HUDEP-2 (cell line): ENCODE measurements around the gene NR6A1.

Source experiments
- DNase-seq, 76 experiments: peaks; one replicate each; lab custom pipeline; 2025; ENCODE audit not compliant: unreplicated experiment in 76 of 76; lab: John Stamatoyannopoulos, UW

The NR6A1 gene

DNA sequence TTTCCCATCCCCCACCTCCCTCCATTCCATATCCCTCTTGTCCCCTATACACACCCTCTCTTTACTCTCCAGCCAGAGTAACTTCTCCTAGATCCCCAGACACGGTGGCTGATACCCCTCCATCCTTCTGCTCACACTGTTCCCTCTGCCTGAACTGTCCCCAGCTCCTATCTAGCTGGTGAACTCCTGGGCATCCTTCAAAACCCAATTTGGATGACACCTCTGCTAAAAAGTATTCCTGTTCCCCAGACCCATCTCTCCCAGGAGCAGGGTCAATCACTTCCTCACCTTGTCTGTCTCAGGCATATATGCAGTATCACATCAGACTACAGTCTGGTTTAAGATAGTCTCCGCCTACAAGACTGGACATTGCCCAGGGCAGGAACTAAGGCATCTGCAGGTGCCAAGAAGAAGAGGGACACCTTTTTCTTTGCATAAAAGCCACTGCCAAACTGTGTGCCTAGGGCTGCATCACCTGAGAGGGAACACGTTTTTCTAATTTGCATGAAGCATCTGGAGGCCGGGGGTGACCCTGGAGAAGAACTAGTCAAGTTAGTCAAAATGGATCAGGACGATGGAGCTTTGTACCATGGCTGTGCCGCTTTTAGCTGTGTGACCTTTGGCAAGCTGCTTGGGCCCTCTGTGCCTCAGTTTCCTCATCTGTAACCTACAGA, 291.0 kb downstream of the NR6A1 start:
- no peak for DNase-seq

DNA sequence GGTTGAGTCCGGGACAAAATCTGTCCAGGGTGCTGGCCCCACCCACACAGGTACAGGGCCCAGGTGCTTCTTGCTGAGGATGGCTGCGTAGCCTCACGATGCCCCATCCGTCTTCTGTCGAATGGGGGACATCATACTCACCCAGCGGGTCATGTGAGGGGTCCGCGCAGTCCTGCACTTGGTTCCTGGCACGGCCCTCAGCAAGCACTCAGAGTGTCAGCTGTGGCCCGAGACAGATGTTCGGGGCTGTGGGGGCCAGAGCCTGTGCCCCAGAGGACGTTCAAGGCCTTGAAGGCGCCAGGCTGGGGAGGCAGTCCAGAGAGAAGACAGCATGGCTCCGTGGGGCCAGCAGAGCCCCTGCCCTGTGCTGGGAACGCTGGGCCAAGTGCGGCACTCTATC, 291.7 kb downstream of the NR6A1 start:
- no peak for DNase-seq

DNA sequence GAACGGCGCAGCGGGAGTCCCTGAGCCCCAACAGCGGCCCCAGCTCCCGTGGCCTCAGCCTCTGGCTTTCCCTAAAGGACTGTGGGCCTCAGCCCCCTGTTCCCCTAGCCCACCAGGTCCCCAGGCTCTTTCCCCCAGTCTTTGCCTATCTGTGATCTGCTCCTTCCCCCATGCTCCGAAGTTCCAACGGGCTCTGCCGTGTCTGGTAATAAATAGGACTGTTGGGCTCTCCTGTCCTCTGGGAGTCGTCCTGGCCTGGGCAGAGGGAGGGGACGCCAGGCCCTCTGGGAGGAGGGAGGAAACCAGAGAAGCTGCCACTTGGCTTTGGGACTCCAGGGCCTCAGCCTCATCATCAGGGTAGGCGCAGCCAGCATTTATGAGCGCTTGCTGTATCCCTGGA, 292.8 kb downstream of the NR6A1 start:
- DNase-seq: no peak

DNA sequence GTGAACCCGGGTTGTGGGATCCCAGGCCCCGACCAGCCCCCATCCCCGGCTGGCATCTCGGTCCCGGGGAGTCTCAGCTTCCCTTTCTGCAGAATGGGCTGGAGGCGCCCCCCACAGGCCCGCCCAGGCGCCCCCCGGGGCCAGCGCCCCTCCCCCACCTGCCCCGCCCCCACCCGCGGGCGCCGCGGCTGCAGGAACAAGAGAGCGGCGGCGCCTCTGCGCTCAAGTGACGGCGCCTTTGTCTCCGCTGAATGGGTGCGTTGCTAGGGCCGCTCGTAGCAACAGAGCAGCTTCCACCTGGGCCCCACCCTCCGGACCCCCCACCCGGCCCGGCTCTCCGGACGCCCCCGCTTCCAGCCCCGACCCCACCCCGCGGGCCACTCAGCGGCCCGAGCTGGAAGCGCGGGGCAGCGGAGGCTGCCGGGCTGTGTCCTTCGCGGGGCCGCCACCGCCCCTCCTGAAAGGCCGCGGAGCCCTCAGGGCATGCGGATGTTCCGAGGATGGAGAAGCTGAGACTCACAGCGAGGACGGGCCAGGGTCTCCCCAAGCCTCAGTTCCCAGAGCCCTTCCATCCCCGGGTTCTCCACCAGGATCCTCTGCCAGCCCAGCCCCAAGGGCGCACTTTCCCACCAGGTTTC, 293.3 kb downstream of the NR6A1 start:
- DNase-seq: no peak

DNA sequence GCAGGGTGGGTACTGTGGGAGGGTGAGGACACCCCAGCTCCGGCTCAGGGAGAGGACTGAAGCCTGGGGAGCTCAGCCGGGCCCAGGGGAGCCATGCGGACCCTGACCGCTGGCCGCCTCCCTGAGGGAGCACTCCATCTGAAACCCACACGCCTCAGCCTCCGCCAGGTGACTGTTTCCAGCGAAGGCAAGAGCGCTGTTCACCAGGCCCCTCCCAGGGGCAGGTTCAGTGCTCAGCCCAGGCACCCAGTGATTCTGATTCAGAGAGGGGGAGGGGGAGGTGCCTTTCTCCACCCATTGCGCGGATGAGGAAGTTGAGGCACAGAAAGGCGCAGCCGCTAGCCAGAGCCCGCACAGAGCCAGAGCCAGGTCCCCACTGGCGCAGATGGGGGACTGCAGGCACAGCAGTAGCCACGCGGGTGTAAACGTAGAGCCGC, 293.9 kb downstream of the NR6A1 start:
- no peak for DNase-seq

DNA sequence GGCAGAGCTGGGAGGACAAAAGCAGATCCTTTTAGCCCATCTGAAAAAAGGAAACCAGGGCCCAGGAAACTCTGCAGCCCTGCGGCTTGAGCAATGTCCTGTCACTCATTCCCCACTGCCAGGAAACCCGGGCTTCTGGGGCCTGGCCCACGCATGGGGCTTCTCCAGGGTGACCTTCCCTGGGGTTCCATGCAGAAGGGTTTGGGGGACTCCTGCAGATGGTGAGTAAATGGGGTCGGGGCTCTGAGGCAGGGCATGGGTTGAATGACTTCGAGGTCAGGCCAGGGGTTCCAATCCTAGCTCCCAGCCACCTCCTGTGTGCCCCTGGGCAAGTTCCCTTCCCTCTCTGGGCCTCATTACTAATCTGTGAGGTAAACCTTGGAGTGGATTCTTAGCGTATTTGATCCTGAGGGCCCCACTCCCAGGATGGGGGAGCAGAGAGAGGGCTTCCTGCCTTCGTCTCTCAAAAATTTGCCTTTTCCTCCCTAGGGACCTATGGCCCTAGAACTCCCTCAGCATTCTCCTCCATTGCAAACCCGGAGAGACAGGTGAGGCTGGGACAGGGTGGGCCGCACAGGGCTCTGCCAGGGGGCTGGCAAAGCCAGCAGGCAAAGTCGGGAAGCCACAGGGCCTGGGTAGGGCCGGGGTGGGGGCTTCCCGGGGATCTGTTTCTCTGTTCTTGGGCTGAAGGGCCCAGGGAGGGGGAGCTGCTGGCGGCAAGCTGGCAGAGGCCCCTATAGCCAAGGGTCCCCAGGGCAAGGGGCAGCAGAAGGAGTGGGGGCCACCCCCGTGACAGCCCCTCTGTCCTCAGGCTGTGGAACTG, 295.0 kb downstream of the NR6A1 start:
- no peak for DNase-seq

DNA sequence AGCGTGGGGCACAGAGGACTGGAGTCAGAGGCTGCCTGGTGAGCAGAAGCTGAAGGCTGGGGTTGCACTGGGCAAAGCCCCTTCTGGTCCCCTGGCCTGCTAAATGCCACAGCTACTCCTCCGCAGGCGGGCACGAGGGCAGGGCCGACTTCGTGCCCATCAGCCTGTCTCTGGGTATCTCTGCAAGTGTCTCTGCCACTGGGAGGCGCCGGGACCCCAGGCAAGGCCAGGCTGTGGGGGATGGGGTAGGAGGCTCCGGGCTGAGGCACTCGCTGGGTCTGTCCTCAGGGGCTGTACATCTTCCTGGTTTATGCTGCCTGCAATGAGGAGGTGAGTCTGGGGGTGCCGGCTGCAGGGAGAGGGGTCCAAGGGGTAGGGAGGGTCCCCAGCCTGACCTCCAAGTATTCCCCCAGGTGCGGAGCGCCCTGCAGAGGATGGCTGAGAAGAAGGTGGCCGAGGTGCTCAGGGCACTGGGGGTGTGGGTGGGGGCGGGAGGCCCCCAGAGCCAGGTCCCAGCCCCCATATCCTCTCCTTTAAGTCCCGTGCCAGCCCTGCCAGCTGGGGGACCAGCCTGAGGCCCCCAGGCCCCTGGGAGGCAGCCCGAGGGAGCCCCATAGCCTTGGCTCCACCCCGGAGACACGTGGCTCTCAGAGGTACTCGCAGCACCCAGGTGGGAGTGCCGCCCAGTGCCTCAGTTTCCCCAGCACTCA, 295.8 kb downstream of the NR6A1 start:
- DNase-seq: peak in 13 of 76 experiments; percentile 5 to 38 (median 15)

DNA sequence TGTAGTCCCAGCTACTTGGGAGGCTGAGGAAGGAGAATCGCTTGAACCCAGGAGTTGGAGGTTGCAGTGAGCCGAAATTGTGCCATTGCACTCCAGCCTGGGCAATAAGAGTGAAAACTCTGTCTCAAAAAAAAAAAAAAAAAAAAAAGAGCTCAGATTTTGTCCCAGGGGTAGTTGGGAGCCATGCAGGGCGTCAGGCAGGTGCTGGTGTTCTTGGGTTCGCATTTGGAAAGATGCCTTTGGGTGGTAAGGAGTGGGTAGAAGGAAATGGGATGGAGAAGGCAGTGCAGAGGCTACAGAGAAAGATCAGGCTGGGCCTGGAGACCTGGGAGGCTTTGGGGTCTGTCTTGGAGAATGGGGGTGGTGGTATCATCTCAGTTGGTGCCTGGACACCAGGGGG, 297.0 kb downstream of the NR6A1 start:
- DNase-seq: no peak

DNA sequence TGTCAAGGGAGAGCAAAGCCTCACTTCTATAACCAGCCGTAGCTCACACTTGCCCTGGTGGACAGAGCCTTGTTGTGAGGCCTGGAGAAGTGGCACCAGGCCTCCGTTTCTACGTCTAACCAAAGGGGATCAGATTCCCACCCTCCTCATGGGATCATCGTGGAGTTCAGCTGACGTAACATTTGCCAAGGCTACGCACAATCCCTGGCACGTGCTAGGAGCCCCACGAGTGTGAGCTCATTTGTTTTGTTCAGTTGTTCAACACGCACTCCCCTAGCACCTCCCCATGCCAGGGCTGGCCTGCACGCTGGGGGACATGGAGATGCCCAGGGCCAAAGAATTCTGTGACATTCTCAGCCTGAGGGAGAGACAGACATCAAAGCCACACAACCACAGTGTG, 297.8 kb downstream of the NR6A1 start:
- no peak for DNase-seq

DNA sequence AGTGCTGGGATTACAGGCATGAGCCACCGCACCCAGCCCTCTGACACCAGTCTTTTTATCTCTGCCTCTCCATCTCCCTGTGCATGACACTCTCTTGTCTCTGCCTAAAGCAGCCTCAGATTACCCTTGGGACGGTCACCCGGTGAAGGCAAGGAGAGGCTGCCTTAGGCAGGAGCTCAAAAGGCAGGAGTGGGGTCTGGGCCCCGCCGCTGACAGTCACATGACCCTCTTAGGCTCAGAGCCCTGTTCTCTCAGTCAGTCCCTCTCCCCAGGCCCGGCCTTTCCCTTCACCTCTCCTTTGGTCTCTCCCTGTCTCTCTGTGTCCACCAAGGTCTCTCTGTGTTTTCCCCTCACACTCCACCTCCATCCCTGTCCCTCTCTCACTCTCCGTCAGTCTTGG, 298.3 kb downstream of the NR6A1 start:
- peak in 4 of 76 experiments; percentile 10 to 22 (median 20) for DNase-seq

DNA sequence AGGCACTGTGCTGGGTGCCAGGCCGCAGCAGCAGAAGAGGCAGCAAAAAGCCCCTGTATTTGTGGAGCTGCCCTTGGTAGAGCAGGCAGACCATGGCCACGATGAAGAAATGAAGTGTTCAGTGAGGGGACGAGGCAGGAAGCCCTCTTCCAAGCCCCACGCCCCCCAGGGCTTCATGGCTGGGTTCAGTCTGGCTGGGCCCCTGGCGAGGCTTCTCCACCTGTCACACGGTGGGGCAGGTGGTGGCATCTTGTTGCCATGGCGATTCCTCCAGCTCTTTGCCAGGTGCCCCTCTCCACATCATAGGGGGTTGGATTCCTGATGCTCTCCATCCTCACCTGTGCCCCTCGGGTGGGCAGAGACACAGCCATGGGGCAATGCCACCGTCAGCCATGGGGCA, 299.4 kb downstream of the NR6A1 start:
- DNase-seq: no peak

DNA sequence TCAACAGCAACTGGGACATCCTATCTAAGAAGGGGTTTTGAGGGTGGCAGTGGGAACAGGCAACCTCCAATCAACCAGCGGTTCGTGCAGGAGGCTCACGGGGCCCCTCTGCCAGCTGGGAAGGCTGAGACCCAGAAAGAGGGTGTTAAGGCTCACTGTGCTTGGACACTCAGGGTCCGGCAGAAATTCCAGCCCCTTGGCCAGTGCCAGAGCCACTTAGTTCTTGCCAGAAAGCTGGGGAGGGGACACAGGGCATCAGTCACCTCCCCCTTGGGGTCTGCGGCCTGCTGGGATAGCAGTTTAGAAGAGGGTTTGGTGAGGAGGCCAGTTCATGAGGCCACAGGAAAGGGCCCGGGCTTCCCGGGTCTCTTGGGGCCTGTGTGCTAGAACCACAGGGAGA, 300.4 kb downstream of the NR6A1 start:
- no peak for DNase-seq

DNA sequence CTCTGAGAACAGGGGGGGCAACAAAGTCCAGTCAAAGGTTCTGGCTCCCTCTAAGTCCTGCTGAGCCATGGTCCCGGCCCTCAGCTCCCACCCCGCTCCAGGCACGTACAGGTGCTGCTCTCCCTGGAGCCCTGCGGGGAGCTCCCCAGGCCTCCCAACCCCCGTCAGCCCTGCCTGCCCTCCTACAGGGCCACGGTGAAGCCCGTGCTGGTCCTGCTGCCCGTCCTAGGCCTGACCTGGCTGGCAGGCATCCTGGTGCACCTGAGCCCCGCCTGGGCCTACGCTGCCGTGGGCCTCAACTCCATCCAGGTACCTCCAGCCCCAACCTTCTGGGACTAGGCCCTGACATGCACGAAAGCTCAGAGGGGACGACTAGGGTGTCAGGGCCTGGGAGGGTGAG, 300.8 kb downstream of the NR6A1 start:
- no peak for DNase-seq

DNA sequence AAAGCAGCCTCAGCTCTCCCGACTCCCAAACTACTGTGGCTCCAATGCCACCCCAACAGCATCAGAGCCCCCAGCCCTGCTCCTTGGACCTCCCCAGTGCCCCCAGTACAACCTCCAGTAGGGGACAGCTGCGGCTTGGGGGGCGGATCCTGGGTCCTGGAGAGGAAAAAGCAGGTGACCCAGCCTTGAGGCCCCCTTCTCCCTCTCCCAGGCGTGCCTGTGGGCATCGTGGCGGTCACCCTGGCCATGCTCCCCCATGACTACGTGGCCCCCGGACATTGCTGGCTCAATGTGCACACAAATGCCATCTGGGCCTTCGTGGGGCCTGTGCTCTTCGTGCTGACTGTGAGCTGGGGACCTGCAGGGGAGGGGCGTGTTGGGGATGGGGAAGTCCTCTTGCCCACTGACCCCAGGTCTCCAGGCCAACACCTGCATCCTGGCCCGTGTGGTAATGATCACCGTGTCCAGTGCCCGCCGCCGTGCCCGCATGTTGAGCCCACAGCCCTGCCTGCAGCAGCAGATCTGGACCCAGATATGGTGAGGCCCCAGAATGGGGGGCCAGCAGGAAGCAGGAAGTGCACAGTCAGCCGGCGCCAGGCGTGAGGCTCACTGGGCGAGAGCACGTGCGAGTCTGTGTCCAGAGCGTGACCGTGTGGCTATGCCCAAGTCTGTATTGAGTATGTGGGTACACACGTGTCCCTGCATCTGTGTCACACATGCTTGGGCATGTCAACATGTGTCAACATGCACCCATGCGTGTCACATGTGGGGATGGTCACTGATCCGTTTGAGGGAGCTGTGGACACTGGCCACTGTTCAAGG, 301.9 kb downstream of the NR6A1 start:
- DNase-seq: no peak

DNA sequence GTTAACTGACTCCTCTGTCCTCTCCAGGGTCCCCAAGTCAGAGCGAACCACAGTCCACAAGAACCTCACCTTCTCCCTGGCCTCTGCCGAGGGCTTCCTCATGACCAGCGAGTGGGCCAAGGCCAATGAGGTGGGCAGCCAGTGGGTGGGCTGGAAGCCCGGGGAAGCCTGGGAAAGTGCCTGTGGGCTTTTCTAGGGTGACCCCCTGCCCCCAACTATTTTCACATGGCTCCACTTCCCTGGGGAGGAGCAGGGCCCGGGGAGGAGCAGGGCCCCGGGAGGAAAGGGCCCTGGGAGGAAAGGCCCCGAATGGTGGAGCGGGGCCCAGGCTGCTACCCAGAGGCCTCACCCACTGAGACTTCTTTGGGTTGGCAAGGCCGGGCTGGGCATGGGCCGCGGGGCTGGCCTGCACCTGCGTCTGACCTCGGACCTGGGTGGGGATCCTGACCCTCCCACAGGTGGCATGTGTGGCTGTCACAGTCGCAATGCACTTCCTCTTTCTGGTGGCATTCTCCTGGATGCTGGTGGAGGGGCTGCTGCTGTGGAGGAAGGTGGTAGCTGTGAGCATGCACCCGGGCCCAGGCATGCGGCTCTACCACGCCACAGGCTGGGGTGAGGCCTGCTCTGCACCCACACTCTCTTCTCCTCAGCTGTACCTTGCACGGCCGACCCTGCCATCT, 302.9 kb downstream of the NR6A1 start:
- no peak for DNase-seq

DNA sequence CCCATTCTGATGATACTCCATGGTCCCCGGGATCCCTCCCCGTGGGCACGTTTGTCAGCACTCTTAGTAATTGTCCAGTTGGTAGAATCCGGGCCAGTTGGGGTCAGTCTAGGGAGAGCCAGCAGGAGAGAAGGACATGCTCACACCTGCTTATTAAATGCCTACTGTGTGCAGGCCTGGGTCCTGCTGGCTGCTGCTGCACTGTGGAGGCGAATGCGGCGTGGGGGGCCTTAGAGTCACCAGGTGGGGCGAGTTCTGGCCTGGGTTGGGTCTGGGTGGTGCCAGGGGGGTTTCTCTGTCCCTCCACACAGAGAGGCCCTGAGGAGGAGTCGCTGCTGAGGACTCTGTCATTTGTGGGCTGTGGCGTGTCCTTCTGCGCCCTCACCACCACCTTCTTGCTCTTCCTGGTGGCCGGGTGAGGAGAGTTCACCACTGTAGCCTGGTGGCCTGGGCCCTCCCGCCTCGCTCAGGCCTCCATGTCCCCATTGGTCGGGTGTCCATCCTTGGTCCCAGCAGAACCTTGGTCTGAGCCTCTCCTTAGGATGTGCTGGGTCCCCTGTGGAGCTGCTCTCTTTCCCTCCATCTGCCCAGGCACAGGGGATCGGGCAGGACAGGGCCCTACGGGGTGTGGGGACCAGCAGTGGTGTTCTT, 303.6 kb downstream of the NR6A1 start:
- no peak for DNase-seq
